HepG2 (cell line): Measurements from ENCODE around the gene TYR. TPM values are rescaled to one million over a fixed set of nuclear protein-coding genes. Genes with fewer than 3 reads are reported as not detected.
"Not testable (repeated sequence)": the region's sequence is repeated elsewhere in the genome, so short reads cannot be mapped to it uniquely, and the experiment has no call there.

Experiments
- ATAC-seq: fragments of 200-7000 bp; cut with Tn5 transposase; 3 replicates; pipeline ENCODE4 v1.9.1; 2020; ENCODE audit warnings: mild to moderate bottlenecking, moderate library complexity
- BruUV-seq: library from RNA; stranded (reverse); fragments of 400-500 nt; replicated peaks from 2 replicates; lab custom pipeline; 2021; lab: Mats Ljungman, UMichigan
- CTCF ChIA-PET: fragments of 300-600 bp; formaldehyde crosslinking; extraction: SDS; loops from one replicate; lab custom pipeline; 2021; ENCODE audit warnings: low total read pairs, inconsistent platforms, low intra/inter-chr PET ratio; lab: Yijun Ruan, JAX
- POLR2A ChIA-PET: fragments of 350-600 bp; sonication (Branson Sonifier 250); formaldehyde crosslinking; loops from one replicate; lab custom pipeline; 2020; ENCODE audit warnings: antibody characterized with exemption, inconsistent platforms; lab: Yijun Ruan, JAX
- DNase-seq: peaks from one replicate; pipeline ENCODE4 v3.0.0-alpha.2; 2015; ENCODE audit warnings: low spot score
- FAIRE-seq: peaks from 3 replicates; lab custom pipeline; 2011; peaks lifted over from hg19 to GRCh38; lab: Jason Lieb, UNC
- H2AFZ ChIP-seq: one replicate; pipeline ENCODE4 v1.6.1; 2011; ENCODE audit warnings: low read length, inconsistent platforms
- H3K27ac ChIP-seq: fragments of 300-600 bp; 3 replicates; pipeline ENCODE4 v1.8.0; 2011; ENCODE audit warnings: mixed run types, mild to moderate bottlenecking, mixed read lengths, low read length, inconsistent platforms; ENCODE audit not compliant: insufficient read depth; ENCODE audit errors: extremely low read length
- H3K27me3 ChIP-seq, 2 experiments: fragments of 200-600 bp in 1 of 2; 2 replicates in 1 of 2; 3 replicates in 1 of 2; pipeline versions ENCODE4 v1.6.0 to v1.8.0; 2011; ENCODE audit warnings: low read length in 2 of 2, mild to moderate bottlenecking in 2 of 2, moderate library complexity in 2 of 2, inconsistent platforms in 1 of 2; ENCODE audit not compliant: insufficient read depth in 2 of 2, control insufficient read depth in 1 of 2
- H3K36me3 ChIP-seq, 2 experiments: fragments of 200-600 bp in 1 of 2; replicated peaks in 1 of 2; 2 replicates in 1 of 2; 3 replicates in 1 of 2; pipeline versions ENCODE4 v1.5.1 to v1.8.0; 2011; ENCODE audit warnings: low read length in 2 of 2, inconsistent platforms in 1 of 2; ENCODE audit not compliant: insufficient read depth in 2 of 2, control insufficient read depth in 1 of 2
- H3K4me1 ChIP-seq: 2 replicates; pipeline ENCODE4 v1.5.1; 2012; ENCODE audit warnings: low read length, inconsistent platforms; ENCODE audit not compliant: insufficient read depth
- H3K4me2 ChIP-seq: 2 replicates; pipeline ENCODE4 v1.6.0; 2011; ENCODE audit warnings: low read depth, low read length, inconsistent platforms
- H3K4me3 ChIP-seq, 3 experiments: fragments of 200-600 bp in 1 of 3; sonication (generic), shearing (Covaris generic) in 1 of 3; replicated peaks in 1 of 3; 2 replicates each; pipeline ENCODE4 v1.5.1; 2011 to 2016; ENCODE audit warnings: low read length in 3 of 3, inconsistent platforms in 2 of 3, low read depth in 2 of 3, mild to moderate bottlenecking in 2 of 3, control low read depth in 1 of 3, mixed read lengths in 1 of 3; ENCODE audit not compliant: insufficient read depth in 1 of 3
- H3K79me2 ChIP-seq: one replicate; pipeline ENCODE4 v1.6.1; 2011; ENCODE audit warnings: low read length, inconsistent platforms; ENCODE audit not compliant: insufficient read depth
- H3K9ac ChIP-seq: 2 replicates; pipeline ENCODE4 v1.6.0; 2011; ENCODE audit warnings: mild to moderate bottlenecking, low read depth, low read length, inconsistent platforms; ENCODE audit not compliant: insufficient read depth
- H3K9me3 ChIP-seq: 2 replicates; pipeline ENCODE4 v1.5.1; 2012; ENCODE audit warnings: mild to moderate bottlenecking, low read length
- H4K20me1 ChIP-seq: 2 replicates; pipeline ENCODE4 v1.6.0; 2011; ENCODE audit warnings: inconsistent platforms, mild to moderate bottlenecking, low read length, moderate library complexity; ENCODE audit not compliant: insufficient read depth
- ADNP ChIP-seq: sonication (generic); formaldehyde crosslinking; IDR thresholded peaks from 2 replicates; pipeline ENCODE4 v1.4.0; 2020; ENCODE audit warnings: missing genetic modification reagents
- IKZF1 ChIP-seq: fragments of 450-650 bp; IDR thresholded peaks from 2 replicates; pipeline ENCODE4 v1.7.1; 2016
- ZNF282 ChIP-seq: fragments of 450-650 bp; IDR thresholded peaks from 2 replicates; pipeline ENCODE4 v1.6.1; 2018; ENCODE audit not compliant: partially characterized antibody
- ZNF572 ChIP-seq: sonication (generic); formaldehyde crosslinking; IDR thresholded peaks from 2 replicates; pipeline ENCODE4 v1.5.1; 2020; ENCODE audit warnings: mild to moderate bottlenecking, missing genetic modification reagents
- whole genome bisulfite sequencing: methylation state at CpG from one replicate; pipeline ENCODE4 v1.1.6; 2017; ENCODE audit warnings: low lambda C conversion rate; 5-methylcytosine and 5-hydroxymethylcytosine counted together
- in situ Hi-C: cut with HindIII; loops from 2 replicates; pipeline ENCODE4 v1.10.0; 2017; ENCODE audit warnings: low pct_unique_long_range_greater_than_20kb; ENCODE audit not compliant: extremely low pct_ligation_motif_present
- intact Hi-C: fragments of 100-400 bp; cut with micrococcal nuclease; formaldehyde crosslinking; loops from one replicate; pipeline ENCODE4 v1.10.0; 2022; ENCODE audit not compliant: unreplicated experiment
- polyA plus RNA-seq, 8 experiments: library from polyadenylated mRNA; depleted of rRNA in 3 of 8; stranded (reverse) in 7 of 8; unstranded in 1 of 8; fragments of >200 nt; fragmentation: Illumina TruSeq in 4 of 8; extraction: Trizol in 4 of 8; gene quantifications; 2 replicates each; pipeline versions ENCODE4 v1.2.1 to v1.2.3, GENCODE V29; 2011 to 2016; ENCODE audit warnings: low read depth in 4 of 8, missing spikeins in 1 of 8, mixed read lengths in 1 of 8; ENCODE audit not compliant: insufficient read depth in 1 of 8
- total RNA-seq, 5 experiments: library from RNA; depleted of rRNA; stranded (reverse); fragments of >200 nt; fragmentation: Illumina TruSeq; extraction: Trizol; gene quantifications; 2 replicates each; pipeline ENCODE4 v1.2.3, GENCODE V29; 2016; ENCODE audit warnings: low read depth in 1 of 5

TYR gene
- total and polyA plus RNA-seq, 2 of the 13 experiments (the other 11 are each of a cell fraction or from before 2014, with no cell fraction given): not detected

- H3K4me3 ChIP-seq, H3K27ac ChIP-seq, H3K4me2 ChIP-seq, H3K4me1 ChIP-seq, H4K20me1 ChIP-seq, ATAC-seq, DNase-seq, H3K36me3 ChIP-seq, intact Hi-C loops, POLR2A ChIA-PET, in situ Hi-C loops, H2AFZ ChIP-seq, FAIRE-seq, H3K79me2 ChIP-seq, H3K9ac ChIP-seq, H3K9me3 ChIP-seq, BruUV-seq, CTCF ChIA-PET, H3K27me3 ChIP-seq: not testable (repeated sequence)
- WGBS: 0% methylated on average over 3 of the region's 3 CpGs
These were observed 132.9 kb downstream of the TYR start for GRCh38 chr11:89310607-89311006.

- Histone ChIP-seq H3K9ac (no peak overlapping the region), H3K4me3 (no peak overlapping the region), H3K4me1 (no peaks in the 10 kb centered on the region), H3K27ac (no peak overlapping the region), H3K4me2 (no peak overlapping the region), H3K9me3 (no peaks in the 10 kb centered on the region), H3K27me3 (no peaks in the 10 kb centered on the region), H2AFZ (no peak overlapping the region), H3K79me2 (no peaks in the 10 kb centered on the region), H3K36me3 (no peaks in the 10 kb centered on the region), H4K20me1 (no peaks in the 10 kb centered on the region)
- no peak for FAIRE-seq
- ChIA-PET CTCF (no interaction called here), POLR2A (no interaction called here)
- in situ Hi-C loops: no loop called here
- no TSS peak for BruUV-seq
- intact Hi-C loops: no loop called here
- TF ChIP-seq ADNP (CRISPR knock-in tag): no peak
- no peak for TF ChIP-seq IKZF1
- TF ChIP-seq ZNF282: no peak
- no peak for TF ChIP-seq ZNF572 (CRISPR knock-in tag)
- WGBS: 44% methylated on average over 2 of the region's 2 CpGs
- no peak for ATAC-seq
- DNase-seq: no peak
These were observed 143.7 kb downstream of the TYR start for GRCh38 chr11:89321401-89321800.
